GM12878 (cell line): ENCODE results near the gene ARID3B. TPM values are rescaled to one million over a fixed set of nuclear protein-coding genes. Genes with fewer than 3 reads are reported as not detected.
A peak's percentile ranks its signal among the peaks of the same experiment; 100 is the strongest.

Experiments used
- ATAC-seq: fragments of 200-7000 bp; cut with Tn5 transposase; 3 replicates; pipeline ENCODE4 v1.9.1; 2020; ENCODE audit warnings: mild to moderate bottlenecking, moderate library complexity
- BruUV-seq: library from RNA; stranded (reverse); fragments of 400-500 nt; replicated peaks from 2 replicates; lab custom pipeline; 2021; lab: Mats Ljungman, UMichigan
- CTCF ChIA-PET: fragments of 300-600 bp; sonication (Branson Sonifier 250); formaldehyde crosslinking; extraction: SDS; loops from one replicate; lab custom pipeline; 2021; ENCODE audit warnings: inconsistent platforms; lab: Yijun Ruan, JAX
- POLR2A ChIA-PET: fragments of 350-600 bp; formaldehyde crosslinking; extraction: SDS; loops from one replicate; lab custom pipeline; 2021; ENCODE audit warnings: inconsistent platforms; lab: Charles Lee
- RAD21 ChIA-PET: fragments of 300-600 bp; sonication (Branson Sonifier 250); formaldehyde crosslinking; loops from one replicate; lab custom pipeline; 2023; ENCODE audit warnings: antibody characterized with exemption; ENCODE audit not compliant: unreplicated experiment; lab: Charles Lee
- SMC1A ChIA-PET: fragments of 300-600 bp; sonication (Branson Sonifier 250); formaldehyde crosslinking; loops from one replicate; lab custom pipeline; 2023; ENCODE audit not compliant: unreplicated experiment, uncharacterized antibody; lab: Charles Lee
- DNase-seq: peaks from one replicate; pipeline ENCODE4 v3.0.0-alpha.2; 2011; ENCODE audit warnings: low read depth, low spot score
- FAIRE-seq: peaks from 3 replicates; lab custom pipeline; 2011; peaks lifted over from hg19 to GRCh38; lab: Jason Lieb, UNC
- H2AFZ ChIP-seq: 2 replicates; pipeline ENCODE4 v1.6.0; 2011; ENCODE audit warnings: low read depth, low read length, control low read depth; ENCODE audit not compliant: control insufficient read depth
- H3K27ac ChIP-seq: 2 replicates; pipeline ENCODE4 v1.5.1; 2011; ENCODE audit warnings: control low read depth; ENCODE audit not compliant: control insufficient read depth, insufficient read depth
- H3K27me3 ChIP-seq, 2 experiments: replicated peaks in 1 of 2; 2 replicates each; pipeline versions ENCODE4 v1.6.0 to v1.6.1; 2011; ENCODE audit warnings: low read length in 1 of 2; ENCODE audit not compliant: control insufficient read depth in 2 of 2, insufficient read depth in 2 of 2
- H3K36me3 ChIP-seq, 2 experiments: 2 replicates each; pipeline ENCODE4 v1.5.1; 2011; ENCODE audit warnings: low read length in 1 of 2; ENCODE audit not compliant: control insufficient read depth in 2 of 2, insufficient read depth in 2 of 2
- H3K4me1 ChIP-seq: 2 replicates; pipeline ENCODE4 v1.6.1; 2011; ENCODE audit warnings: mild to moderate bottlenecking, low read length, moderate library complexity, mixed read lengths; ENCODE audit not compliant: control insufficient read depth, insufficient read depth
- H3K4me2 ChIP-seq: 2 replicates; pipeline ENCODE4 v1.6.0; 2011; ENCODE audit warnings: control low read depth; ENCODE audit not compliant: control insufficient read depth, insufficient read depth
- H3K4me3 ChIP-seq: fragments of 200-600 bp; sonication (generic); 2 replicates; pipeline ENCODE4 v1.5.1; 2016
- H3K79me2 ChIP-seq: 2 replicates; pipeline ENCODE4 v1.6.0; 2011; ENCODE audit warnings: low read length; ENCODE audit not compliant: control insufficient read depth, insufficient read depth
- H3K9ac ChIP-seq: 2 replicates; pipeline ENCODE4 v1.8.0; 2011; ENCODE audit warnings: low read length, control low read depth, mixed read lengths; ENCODE audit not compliant: control insufficient read depth, insufficient read depth
- H3K9me3 ChIP-seq: replicated peaks from 3 replicates; pipeline ENCODE4 v1.5.1; 2011; ENCODE audit warnings: mild to moderate bottlenecking, low read length; ENCODE audit not compliant: control insufficient read depth, insufficient read depth
- H4K20me1 ChIP-seq: 2 replicates; pipeline ENCODE4 v1.6.0; 2011; ENCODE audit not compliant: control insufficient read depth, insufficient read depth
- BHLHE40 ChIP-seq, 2 experiments: fragments of 450-650 bp in 1 of 2; IDR thresholded peaks; 2 replicates each; pipeline ENCODE4 v1.6.1; 2011 to 2017; ENCODE audit warnings: low read depth in 2 of 2, borderline replicate concordance in 1 of 2, improper control_type of control experiment in 1 of 2, low read length in 1 of 2, mild to moderate bottlenecking in 1 of 2
- GATAD2B ChIP-seq: fragments of 450-650 bp; conservative IDR thresholded peaks from 2 replicates; pipeline ENCODE4 v1.6.1; 2017; ENCODE audit warnings: low read depth, mild to moderate bottlenecking, moderate library complexity
- MLLT1 ChIP-seq: fragments of 450-650 bp; IDR thresholded peaks from 2 replicates; pipeline ENCODE4 v1.6.1; 2016; ENCODE audit warnings: mild to moderate bottlenecking
- NFXL1 ChIP-seq: fragments of 450-650 bp; IDR thresholded peaks from 2 replicates; pipeline ENCODE4 v1.6.1; 2017; ENCODE audit warnings: antibody characterized with exemption, mild to moderate bottlenecking, borderline replicate concordance
- POLR2A ChIP-seq: IDR thresholded peaks from 2 replicates; pipeline ENCODE4 v1.6.1; 2011; ENCODE audit warnings: low read depth, mild to moderate bottlenecking, low read length
- SKIL ChIP-seq: fragments of 450-650 bp; IDR thresholded peaks from 2 replicates; pipeline ENCODE4 v1.6.1; 2017; ENCODE audit warnings: mild to moderate bottlenecking, low read depth, inconsistent platforms; ENCODE audit not compliant: poor library complexity, severe bottlenecking
- SMARCA5 ChIP-seq: fragments of 450-650 bp; IDR thresholded peaks from 2 replicates; pipeline ENCODE4 v1.6.1; 2017; ENCODE audit warnings: mild to moderate bottlenecking
- STAT1 ChIP-seq: fragments of 450-650 bp; conservative IDR thresholded peaks from 2 replicates; pipeline ENCODE4 v1.6.1; 2014; ENCODE audit warnings: antibody characterized with exemption, mild to moderate bottlenecking
- WGBS: methylation state at CpG from one replicate; pipeline ENCODE4 v1.1.6; 2016; ENCODE audit warnings: low lambda C conversion rate; ENCODE audit not compliant: insufficient replicate concordance, insufficient coverage; ENCODE audit errors: missing lambda C conversion rate; 5-methylcytosine and 5-hydroxymethylcytosine counted together
- in situ Hi-C: fragments of 300-500 bp; cut with MboI; formaldehyde crosslinking; loops from 9 replicates; pipeline ENCODE4 v1.14.3; 2018; ENCODE audit warnings: mixed read lengths
- intact Hi-C: fragments of 100-400 bp; cut with micrococcal nuclease; formaldehyde crosslinking; loops from one replicate; pipeline ENCODE4 v1.14.2; 2022; ENCODE audit not compliant: unreplicated experiment
- polyA plus RNA-seq, 11 experiments: library from polyadenylated mRNA; depleted of rRNA in 4 of 11; unstranded in 6 of 11; stranded (reverse) in 5 of 11; fragments of >200 nt; fragmentation: Nextera tagmentation in 4 of 11; fragmentation: Illumina TruSeq in 1 of 11; extraction: Ambion mirVana in 4 of 11; extraction: Trizol in 1 of 11; gene quantifications; 1 replicate in 1 of 11; 2 replicates in 10 of 11; pipeline versions ENCODE4 v1.2.1 to v1.2.3, GENCODE V29; 2011 to 2016; ENCODE audit warnings: inconsistent platforms in 2 of 11, missing spikeins in 2 of 11, low read depth in 1 of 11
- total RNA-seq, 4 experiments: library from RNA; depleted of rRNA in 3 of 4; stranded (reverse); fragments of >200 nt in 3 of 4; fragmentation: Illumina TruSeq in 1 of 4; extraction: Trizol in 1 of 4; gene quantifications; 2 replicates each; pipeline versions ENCODE4 v1.2.1 to v1.2.3, GENCODE V29; 2013 to 2021
- TF ChIP-seq, protein P1 (sequence below): fragments of 450-650 bp; IDR thresholded peaks from 2 replicates; pipeline ENCODE4 v1.6.1; 2017; ENCODE audit warnings: low read depth, mild to moderate bottlenecking, moderate library complexity

The ARID3B gene
- total and polyA plus RNA-seq, 10 of the 15 experiments (the other 5 are each of a cell fraction or from before 2014, with no cell fraction given): 1.1 to 33.4 (median 24.0) TPM

DNA sequence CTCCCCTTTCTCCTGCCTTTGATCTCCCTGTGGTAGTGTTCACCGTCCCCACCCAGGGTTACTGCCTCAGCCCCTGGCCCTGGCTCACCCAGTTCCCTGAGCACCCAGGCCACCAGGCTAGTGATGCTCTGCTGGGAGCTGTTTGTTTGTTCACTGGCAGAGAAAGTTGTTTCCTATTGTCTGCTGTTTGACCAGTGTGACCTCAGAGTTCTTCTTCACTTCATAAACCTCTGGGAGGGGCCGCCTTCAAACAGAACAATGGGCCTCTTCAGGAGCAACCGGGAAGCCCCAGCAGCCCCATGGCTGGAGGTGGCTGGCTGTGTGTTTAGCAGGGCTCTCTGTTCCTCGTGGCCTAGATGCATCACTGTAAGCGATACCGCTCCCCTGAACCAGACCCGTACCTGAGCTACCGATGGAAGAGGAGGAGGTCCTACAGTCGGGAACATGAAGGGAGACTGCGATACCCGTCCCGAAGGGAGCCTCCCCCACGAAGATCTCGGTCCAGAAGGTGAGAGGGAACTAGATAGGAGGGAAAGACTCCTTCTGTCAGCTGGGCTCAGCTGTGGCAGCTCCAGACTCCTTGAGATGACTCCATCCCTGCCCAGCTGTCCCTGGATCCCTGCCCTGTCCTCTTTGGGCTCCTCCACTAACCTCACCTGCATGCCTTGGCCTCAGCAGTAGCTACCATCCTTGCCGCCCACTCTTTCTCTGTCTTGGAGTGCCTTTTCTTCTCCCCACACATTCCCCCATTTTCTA, 78.0 kb downstream of the ARID3B start:
- SMC1A ChIA-PET: interaction anchor here (0.5 to 2.5 kb wide), 7 partner anchors 12 to 245 kb away, joined by 3 to 10 read pairs (median 4); no protein-coding TSS in a partner anchor
- peak overlapping the region; percentile 42 for H3K9ac ChIP-seq
- H3K79me2 ChIP-seq: peaks cover 74% of the 10 kb centered on the region
- no TSS peak for BruUV-seq
- H3K27me3 ChIP-seq: no peaks in the 10 kb centered on the region
- no peak for ATAC-seq
- H3K4me3 ChIP-seq: peak overlapping the region; percentile 11; the same call in 1 of the 2 replicates
- POLR2A ChIA-PET: interaction anchor here (0.7 to 1.5 kb wide), 2 partner anchors 165 to 251 kb away, joined by 3 read pairs; no protein-coding TSS in a partner anchor
- DNase-seq: no peak
- in situ Hi-C loops (no loop called here), intact Hi-C loops (loop anchor here (5.0 kb wide), 2 partner anchors 72 to 187 kb away; partner anchors contain the start of gene SEMA7A)
- RAD21 ChIA-PET: interaction anchor here (1.0 to 1.6 kb wide), 3 partner anchors 12 to 152 kb away, joined by 3 to 5 read pairs (median 5); no protein-coding TSS in a partner anchor
- H4K20me1 ChIP-seq: peaks cover 31% of the 10 kb centered on the region
- H3K27ac ChIP-seq: peak overlapping the region; percentile 21; the same call in 1 of the 2 replicates
- H3K9me3 ChIP-seq: no peaks in the 10 kb centered on the region
- TF ChIP-seq GATAD2B (0 out of 2 replicates have a peak, but pooled peaks have one; percentile 16), POLR2A (peak; percentile 10; the same call in 1 of the 2 replicates), MLLT1 (peak; percentile 53; the same call in 1 of the 2 replicates), NFXL1 (0 out of 2 replicates have a peak, but pooled peaks have one; percentile 66), SKIL (no peak), SMARCA5 (peak; percentile 91; the same call in 1 of the 2 replicates), STAT1 (no peak), BHLHE40 (IDR thresholded peaks at IDR 0.05; ENCODE audit: borderline replicate concordance in 1 of 2, low read depth in 2 of 2, low read length in 1 of 2) (no peak)
- TF ChIP-seq, protein P1, sequence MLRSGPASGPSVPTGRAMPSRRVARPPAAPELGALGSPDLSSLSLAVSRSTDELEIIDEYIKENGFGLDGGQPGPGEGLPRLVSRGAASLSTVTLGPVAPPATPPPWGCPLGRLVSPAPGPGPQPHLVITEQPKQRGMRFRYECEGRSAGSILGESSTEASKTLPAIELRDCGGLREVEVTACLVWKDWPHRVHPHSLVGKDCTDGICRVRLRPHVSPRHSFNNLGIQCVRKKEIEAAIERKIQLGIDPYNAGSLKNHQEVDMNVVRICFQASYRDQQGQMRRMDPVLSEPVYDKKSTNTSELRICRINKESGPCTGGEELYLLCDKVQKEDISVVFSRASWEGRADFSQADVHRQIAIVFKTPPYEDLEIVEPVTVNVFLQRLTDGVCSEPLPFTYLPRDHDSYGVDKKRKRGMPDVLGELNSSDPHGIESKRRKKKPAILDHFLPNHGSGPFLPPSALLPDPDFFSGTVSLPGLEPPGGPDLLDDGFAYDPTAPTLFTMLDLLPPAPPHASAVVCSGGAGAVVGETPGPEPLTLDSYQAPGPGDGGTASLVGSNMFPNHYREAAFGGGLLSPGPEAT: no peak; the same call in 1 of the 2 replicates
- FAIRE-seq: no peak
- peak overlapping the region; percentile 93 for H3K4me2 ChIP-seq
- CTCF ChIA-PET: interaction anchor here (0.6 to 18.5 kb wide), 9 partner anchors 17 to 246 kb away, joined by 3 to 206 read pairs (median 4); no protein-coding TSS in a partner anchor
- no peak overlapping the region for H2AFZ ChIP-seq
- H3K4me1 ChIP-seq: peaks cover 13% of the 10 kb centered on the region
- 89% methylated on average over 15 of the region's 15 CpGs for whole genome bisulfite sequencing
- peaks cover 42 to 48% of the 10 kb centered on the region in 2 experiments for H3K36me3 ChIP-seq
